GM19324 (cell line): ENCODE measurements around the gene CNTNAP3.
"Not testable (repeated sequence)": the region's sequence is repeated elsewhere in the genome, so short reads cannot be mapped to it uniquely, and the experiment has no call there.

Experiments used
- ATAC-seq: cut with Tn5 transposase; IDR thresholded peaks from one replicate; pipeline ENCODE4 v1.9.1; 2021; ENCODE audit warnings: mild to moderate bottlenecking, moderate library complexity; ENCODE audit not compliant: unreplicated experiment, low FRiP score

CNTNAP3 gene

DNA sequence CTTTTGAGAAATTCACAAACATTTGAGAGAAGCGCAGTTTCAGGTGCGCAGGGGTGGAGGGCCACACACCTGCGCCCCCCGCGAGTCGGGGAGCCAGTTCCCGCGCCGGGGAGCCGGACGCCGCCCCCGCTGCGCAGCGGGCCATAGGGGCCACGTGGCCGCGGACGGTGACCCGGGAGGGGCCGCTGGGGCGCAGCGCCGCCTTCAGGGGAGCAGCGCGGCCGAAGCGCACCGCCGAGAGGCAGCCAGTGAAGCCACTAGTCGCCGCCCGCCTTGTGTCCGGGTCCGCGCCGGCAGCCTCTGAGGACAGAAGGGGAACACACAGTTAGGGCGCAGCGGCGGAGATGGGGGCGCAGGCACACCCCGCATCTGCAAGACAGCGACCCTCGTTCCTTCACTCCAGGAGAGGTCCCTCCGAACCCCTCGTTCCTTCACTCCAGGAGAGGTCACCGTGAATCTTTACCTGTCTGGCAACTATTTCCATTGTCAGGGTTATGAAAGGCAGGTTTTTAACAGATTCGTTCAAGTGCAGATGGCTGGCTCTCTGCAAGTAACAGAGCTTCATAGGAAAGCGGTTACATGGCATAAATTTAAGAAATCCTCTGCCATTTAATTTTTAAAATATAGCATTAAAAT lies 209.2 kb downstream of the CNTNAP3 start:
- ATAC-seq, result not testable (repeated sequence)

DNA sequence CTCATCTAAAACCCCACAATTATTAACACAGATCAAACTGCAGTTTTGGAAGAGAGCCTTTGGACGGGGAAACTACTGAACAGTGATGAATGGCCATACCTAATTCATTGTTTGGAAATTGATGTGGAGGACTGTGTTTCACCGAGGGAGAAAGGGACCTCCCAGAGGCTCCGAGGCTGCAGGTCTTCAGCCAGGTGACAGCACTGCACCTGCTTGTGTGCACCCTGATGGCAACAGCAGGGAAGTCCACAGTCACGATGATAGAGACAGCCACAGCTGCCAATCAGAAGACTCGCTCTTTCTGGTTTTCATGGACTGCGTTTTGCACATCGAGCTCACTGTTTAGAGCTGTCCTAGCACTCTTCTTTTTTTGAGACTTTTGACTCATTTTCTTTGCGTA lies 214.4 kb downstream of the CNTNAP3 start:
- ATAC-seq, result not testable (repeated sequence)

DNA sequence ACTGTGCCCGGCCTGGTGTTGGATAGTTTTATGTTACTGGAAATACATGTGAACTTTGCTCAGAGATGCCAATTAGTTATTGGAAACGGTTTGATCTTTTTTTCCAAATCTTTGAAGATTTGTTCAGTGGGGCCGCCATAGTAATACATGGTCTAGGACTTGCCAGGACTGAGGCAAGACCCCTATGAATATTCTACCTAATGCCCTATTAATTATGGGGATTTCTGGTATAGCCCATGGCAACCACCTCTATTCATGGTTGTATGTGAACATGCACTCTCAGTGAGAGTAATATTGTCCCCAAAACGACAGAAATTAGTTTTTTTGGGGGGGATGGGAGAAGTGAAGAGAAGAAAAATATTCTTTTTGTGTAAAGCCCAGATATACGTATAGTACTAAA lies 220.3 kb downstream of the CNTNAP3 start:
- not testable (repeated sequence) for ATAC-seq

DNA sequence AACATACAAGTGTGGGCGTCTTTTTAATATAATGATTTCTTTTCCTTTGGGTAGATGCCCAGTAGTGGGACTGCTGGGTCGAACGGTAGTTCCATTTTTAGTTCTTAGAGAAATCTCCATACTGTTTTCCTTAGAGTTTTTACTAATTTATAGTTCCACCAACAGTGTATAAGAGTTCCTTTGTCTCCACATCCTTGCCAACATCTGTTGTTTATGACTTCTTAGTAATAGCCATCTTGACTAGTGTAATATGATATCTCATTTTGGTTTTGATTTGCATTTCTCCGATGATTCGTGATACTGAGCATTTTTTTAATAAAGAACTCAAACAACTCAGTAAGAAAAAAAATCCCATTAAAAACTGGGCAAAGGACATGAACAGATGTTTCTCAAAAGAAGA lies 225.0 kb downstream of the CNTNAP3 start:
- not testable (repeated sequence) for ATAC-seq

DNA sequence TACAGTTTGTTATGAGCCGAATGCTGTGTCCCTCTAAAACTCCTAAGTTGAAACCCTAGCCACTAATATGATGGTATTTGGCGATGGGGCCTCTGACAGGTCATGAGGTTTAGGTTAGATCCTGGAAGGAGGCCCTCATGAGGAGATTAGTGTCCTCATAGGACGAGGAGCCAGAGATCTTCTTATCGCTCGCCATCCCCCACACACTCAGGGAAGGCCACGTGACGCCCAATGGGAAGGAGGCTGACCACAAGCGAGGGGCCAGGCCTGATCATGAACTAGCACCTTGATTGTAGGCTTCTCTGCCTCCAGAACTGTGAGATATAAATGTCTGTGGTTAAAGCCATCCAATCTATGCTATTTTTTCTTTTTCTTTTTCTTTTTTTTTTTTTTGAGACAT lies 233.5 kb downstream of the CNTNAP3 start:
- ATAC-seq, result not testable (repeated sequence)

DNA sequence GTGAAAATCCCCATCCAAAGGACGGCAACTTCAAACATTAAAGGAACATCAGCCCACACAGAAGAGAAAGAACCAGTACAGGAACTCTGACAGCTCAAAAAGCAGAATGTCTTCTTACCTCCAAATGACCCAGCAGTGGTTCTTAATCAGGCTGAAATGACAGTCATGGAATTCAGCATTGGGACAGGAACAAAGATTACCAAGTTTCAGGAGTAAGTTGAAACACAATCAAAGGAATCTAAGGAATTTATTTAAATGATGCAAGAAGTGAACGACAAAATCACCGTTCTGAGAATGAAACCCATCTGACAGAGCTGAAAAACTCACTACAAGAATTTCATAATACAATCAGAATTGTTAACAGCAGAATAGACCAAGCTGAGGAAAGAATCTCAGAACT lies 241.1 kb downstream of the CNTNAP3 start:
- not testable (repeated sequence) for ATAC-seq

DNA sequence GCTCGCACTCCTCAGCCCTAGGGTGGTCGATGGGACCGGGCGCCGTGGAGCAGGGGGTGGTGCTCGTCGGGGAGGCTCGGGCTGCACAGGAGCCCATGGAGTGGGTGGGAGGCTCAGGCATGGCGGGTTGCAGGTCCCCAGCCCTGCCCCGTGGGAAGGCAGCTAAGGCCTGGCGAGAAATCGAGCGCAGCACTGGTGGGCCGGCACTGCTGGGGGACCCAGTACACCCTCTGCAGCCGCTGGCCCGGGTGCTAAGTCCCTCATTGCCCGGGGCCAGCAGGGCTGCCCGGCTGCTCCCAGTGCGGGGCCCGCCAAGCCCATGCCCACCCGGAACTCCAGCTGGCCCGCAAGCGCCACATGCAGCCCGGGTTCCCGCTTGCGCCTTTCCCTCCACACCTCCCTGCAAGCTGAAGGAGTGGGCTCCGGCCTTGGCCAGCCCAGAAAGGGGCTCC lies 245.6 kb downstream of the CNTNAP3 start:
- not testable (repeated sequence) for ATAC-seq

DNA sequence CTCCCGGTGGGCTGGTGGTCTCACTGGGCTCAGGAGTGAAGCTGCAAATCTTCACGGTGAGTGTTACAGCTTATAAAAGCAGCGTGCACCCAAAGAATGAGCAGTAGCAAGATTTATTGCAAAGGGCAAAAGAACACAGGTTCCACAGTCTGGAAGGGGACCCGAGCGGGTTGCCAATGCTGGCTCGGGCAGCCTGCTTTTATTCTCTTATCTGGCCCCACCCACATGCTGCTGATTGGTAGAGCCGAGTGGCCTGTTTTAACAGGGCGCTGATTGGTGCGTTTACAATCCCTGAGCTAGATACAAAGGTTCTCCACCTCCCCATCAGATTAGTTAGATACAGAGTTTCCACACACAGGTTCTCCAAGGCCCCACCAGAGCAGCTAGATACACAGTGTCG lies 246.2 kb downstream of the CNTNAP3 start:
- not testable (repeated sequence) for ATAC-seq

DNA sequence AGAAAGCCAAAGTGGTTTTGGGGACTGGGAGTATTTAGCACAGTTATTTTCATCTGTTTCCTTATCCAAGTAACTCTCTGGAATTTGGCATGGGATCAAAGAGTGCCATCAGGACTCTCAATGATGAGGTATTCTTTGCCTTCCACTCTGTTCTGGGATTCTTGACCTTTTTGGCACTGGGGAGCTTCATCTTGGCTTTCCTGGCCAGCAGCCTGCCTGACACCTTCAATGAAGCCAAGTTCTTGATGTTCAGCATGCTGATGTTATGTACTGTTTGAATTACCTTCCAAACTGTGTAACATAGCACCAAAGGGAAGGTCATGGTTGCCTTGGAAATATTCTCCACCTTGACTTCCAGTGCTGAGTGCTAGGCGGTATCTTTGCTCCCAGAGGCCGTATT lies 248.8 kb downstream of the CNTNAP3 start:
- ATAC-seq, result not testable (repeated sequence)

DNA sequence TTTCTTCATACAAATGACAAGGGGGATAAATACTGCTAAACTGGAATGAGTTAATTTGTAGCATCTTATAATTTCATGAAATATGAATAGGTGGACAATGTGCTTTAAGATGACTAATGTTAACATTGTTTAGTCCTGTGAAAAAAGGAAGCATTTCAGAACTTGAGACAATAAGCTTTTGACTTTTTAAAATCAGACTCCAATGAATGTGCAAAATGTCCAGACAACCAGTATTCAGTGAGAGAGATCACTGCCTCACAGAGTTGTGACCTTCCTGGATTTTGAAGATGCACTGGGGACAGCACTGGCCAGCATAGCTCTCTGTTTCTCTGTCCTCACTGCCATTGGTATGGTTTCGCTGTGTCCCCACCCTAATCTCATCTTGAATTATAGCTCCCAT lies 249.7 kb downstream of the CNTNAP3 start:
- ATAC-seq, result not testable (repeated sequence)

DNA sequence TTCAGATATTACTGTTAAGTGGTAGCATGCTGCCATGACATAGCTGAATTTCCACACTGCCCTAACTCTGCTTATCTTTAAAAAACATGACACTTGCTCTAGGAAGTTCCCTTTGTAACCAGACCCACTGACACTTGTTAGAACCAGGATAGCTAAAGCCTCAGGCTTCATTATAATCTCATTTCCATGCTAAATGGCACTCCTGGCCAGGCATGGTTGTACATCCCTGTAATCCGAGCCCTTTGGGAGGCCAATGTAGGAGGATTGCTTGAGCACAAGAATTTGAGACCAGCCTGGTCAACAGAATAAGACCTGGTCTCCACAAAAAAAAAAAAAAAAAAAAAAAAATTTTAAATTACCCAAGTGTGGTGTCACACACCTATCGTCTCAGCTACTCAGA lies 254.1 kb downstream of the CNTNAP3 start:
- ATAC-seq, result not testable (repeated sequence)

DNA sequence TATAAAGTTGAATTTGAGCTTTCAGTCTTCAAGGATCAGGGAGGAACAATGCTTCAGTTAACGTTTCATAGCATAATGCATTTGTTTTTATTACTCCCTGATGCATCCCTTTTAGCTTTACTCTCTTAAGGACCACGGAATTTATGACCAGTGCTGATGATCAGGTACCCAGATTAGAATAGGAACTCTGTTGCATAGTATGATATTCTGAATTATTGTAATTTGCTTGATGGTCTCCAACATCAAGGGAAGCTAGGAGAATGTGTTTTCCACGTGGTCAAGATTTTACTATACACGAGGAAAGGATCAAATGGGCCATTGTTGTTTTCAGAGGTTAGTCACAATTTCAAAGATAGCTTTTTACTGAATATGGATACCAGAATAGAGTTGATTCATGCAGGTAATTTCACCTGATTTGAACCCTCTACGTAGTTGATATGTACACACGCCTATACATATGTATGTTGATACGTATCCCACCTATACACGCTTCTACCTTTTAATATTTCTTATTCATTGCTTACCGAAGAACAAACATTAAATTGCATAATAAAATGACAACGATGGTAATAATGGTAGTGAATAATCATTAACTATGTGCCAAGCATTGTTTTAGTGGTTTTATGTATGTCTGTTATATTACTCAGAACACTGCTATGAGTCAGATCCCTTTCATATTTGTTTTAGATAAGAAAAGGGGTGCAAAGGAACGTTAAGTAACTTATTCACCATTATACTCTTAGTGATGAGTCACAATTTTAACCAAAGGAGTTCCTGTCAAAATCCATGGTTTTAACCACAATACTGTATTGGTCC lies 257.6 kb downstream of the CNTNAP3 start:
- ATAC-seq, result not testable (repeated sequence)

DNA sequence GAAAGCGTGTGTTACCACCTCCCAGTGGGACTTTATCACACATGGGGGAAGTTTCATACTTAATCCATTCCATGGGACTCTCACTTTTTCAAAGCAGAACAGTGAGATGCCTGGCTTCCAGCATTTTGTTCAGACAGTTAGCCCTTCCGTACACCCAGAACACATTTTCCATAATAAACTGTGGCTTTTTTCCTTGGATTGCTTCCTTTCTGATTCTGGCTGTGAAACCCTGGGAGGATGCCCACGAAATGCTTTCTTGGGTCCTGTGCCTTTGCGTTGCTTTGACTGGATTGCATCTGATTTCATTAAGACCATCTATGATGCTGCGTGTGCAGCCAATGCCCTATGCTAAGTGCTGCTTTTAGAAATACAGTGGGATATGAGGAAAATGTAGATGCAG lies 259.1 kb downstream of the CNTNAP3 start:
- not testable (repeated sequence) for ATAC-seq

DNA sequence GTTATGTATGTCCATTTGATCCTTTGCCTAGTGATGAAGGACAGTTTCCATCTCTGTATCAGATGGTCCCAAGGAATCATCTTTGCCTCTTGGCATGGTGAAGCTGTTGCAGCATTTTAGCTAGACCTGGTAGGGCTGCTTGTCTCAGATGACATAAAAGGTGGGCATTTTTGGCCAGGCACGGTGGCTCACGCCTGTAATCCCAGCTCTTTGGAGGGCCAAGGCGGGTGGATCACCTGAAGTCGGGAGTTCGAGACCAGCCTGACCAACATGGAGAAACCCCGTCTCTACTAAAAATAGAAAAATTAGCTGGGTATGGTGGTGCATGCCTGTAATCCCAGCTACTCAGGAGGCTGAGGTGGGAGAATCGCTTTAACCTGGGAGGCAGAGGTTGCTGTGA lies 259.8 kb downstream of the CNTNAP3 start:
- not testable (repeated sequence) for ATAC-seq

DNA sequence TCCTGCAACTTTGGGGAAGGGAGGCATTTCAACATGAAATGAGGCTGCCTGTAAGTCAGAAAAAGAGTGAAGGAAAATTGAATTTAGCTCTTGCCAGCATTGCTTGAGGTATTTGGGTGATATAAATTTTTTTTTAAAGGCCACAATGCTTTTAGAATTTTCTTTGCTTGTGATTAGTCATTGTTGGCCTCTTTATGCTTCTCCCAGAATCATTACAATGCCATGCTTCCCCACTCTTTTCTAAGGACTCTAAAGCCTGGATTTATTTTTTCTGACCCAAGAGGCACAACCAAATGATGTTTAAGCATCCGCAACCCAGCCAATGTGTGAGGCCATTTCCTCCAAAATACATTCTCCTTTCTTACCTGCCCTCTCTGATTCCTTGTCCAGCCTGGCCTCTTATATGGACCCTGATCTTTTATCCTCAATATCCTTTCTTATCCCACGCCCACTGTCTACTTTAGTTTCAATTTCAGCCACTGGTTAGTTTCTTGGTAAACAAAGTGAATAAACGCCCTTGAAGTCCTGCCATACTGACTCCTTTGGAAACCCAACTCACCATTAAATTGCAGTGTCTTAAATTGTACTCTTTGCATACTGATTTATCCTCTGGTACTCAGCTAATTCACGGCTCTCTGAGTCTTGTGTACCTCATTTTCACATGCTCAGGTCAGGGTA lies 261.9 kb downstream of the CNTNAP3 start:
- not testable (repeated sequence) for ATAC-seq
